PC-3 (cell line): ENCODE data around the gene CSPG4. TPM values are rescaled to one million over a fixed set of nuclear protein-coding genes. Genes with fewer than 3 reads are reported as not detected.

ENCODE experiments used
- ATAC-seq: fragments of 200-7000 bp; cut with Tn5 transposase; 2 replicates; pipeline ENCODE4 v1.9.1; 2020; ENCODE audit warnings: mild to moderate bottlenecking, moderate library complexity
- BruUV-seq: library from RNA; stranded (reverse); fragments of 400-500 nt; replicated peaks from 2 replicates; lab custom pipeline; 2021; lab: Mats Ljungman, UMichigan
- CTCF ChIA-PET: fragments of 300-600 bp; sonication (Branson Sonifier 250); formaldehyde crosslinking; loops from one replicate; lab custom pipeline; 2022; ENCODE audit warnings: antibody characterized with exemption; lab: Charles Lee
- POLR2A ChIA-PET: fragments of 300-600 bp; sonication (Branson Sonifier 250); formaldehyde crosslinking; loops from one replicate; lab custom pipeline; 2022; ENCODE audit warnings: antibody characterized with exemption; ENCODE audit not compliant: unreplicated experiment; lab: Charles Lee
- DNase-seq: peaks from one replicate; pipeline ENCODE4 v3.0.0-alpha.2; 2015
- H2AFZ ChIP-seq: fragments of 300-600 bp; sonication (generic); 2 replicates; pipeline ENCODE4 v1.6.0; 2016; ENCODE audit warnings: antibody characterized with exemption, low read length
- H3F3A ChIP-seq: fragments of 300-600 bp; sonication (generic); one replicate; pipeline ENCODE4 v1.6.0; 2017; ENCODE audit warnings: antibody characterized with exemption, low read length, control low read depth, mild to moderate bottlenecking; ENCODE audit not compliant: unreplicated experiment
- H3K27ac ChIP-seq: fragments of 300-600 bp; sonication (generic); 2 replicates; pipeline ENCODE4 v1.5.1; 2016; ENCODE audit warnings: mild to moderate bottlenecking, low read length
- H3K27me3 ChIP-seq: fragments of 300-600 bp; sonication (generic); 2 replicates; pipeline ENCODE4 v1.6.1; 2016; ENCODE audit warnings: low read length, mixed read lengths
- H3K36me3 ChIP-seq: fragments of 300-600 bp; sonication (generic); 2 replicates; pipeline ENCODE4 v1.6.1; 2016; ENCODE audit warnings: low read depth, mixed run types, low read length, mixed read lengths
- H3K4me1 ChIP-seq: fragments of 300-600 bp; sonication (generic); 2 replicates; pipeline ENCODE4 v1.5.1; 2016; ENCODE audit warnings: low read length; ENCODE audit not compliant: insufficient read depth
- H3K4me2 ChIP-seq: fragments of 300-600 bp; sonication (generic); 2 replicates; pipeline ENCODE4 v1.6.0; 2016; ENCODE audit warnings: low read length
- H3K4me3 ChIP-seq: fragments of 300-600 bp; sonication (generic); 2 replicates; pipeline ENCODE4 v1.5.1; 2016; ENCODE audit warnings: mild to moderate bottlenecking, low read length, mixed read lengths
- H3K79me2 ChIP-seq: fragments of 300-600 bp; sonication (generic); 2 replicates; pipeline ENCODE4 v1.6.1; 2017; ENCODE audit warnings: low read length, mixed read lengths
- H3K9ac ChIP-seq: fragments of 300-600 bp; sonication (generic); 2 replicates; pipeline ENCODE4 v1.6.0; 2016; ENCODE audit warnings: mild to moderate bottlenecking, low read length
- H3K9me2 ChIP-seq: fragments of 300-600 bp; sonication (generic); replicated peaks from 2 replicates; pipeline ENCODE4 v1.6.1; 2016; ENCODE audit warnings: mixed run types, low read length, mixed read lengths
- H3K9me3 ChIP-seq: fragments of 300-600 bp; sonication (generic); 2 replicates; pipeline ENCODE4 v1.6.1; 2016; ENCODE audit warnings: low read length, mixed read lengths
- H4K20me1 ChIP-seq: fragments of 300-600 bp; sonication (generic); 2 replicates; pipeline ENCODE4 v1.6.1; 2016; ENCODE audit warnings: low read length, mixed read lengths
- CTCF ChIP-seq: fragments of 300-600 bp; sonication (generic); conservative IDR thresholded peaks from 2 replicates; pipeline ENCODE4 v1.5.1; 2017; ENCODE audit warnings: antibody characterized with exemption, low read depth, mild to moderate bottlenecking, low read length
- EZH2 ChIP-seq: fragments of 300-600 bp; sonication (generic); IDR thresholded peaks from one replicate; pipeline ENCODE4 v1.6.1; 2017; ENCODE audit warnings: antibody characterized with exemption, mild to moderate bottlenecking, low read length; ENCODE audit not compliant: unreplicated experiment
- EZH2phosphoT487 ChIP-seq: fragments of 300-600 bp; sonication (generic); IDR thresholded peaks from 2 replicates; pipeline ENCODE4 v1.6.1; 2018; ENCODE audit warnings: mild to moderate bottlenecking, antibody characterized with exemption, low read length, borderline replicate concordance
- intact Hi-C: fragments of 100-400 bp; cut with micrococcal nuclease; formaldehyde crosslinking; loops from 2 replicates; pipeline ENCODE4 v1.9.0; 2023
- total RNA-seq: library from RNA; depleted of rRNA; stranded (reverse); fragments of >200 nt; gene quantifications from 2 replicates; pipeline ENCODE4 v1.2.3, GENCODE V29; 2014

CSPG4 gene
- total RNA-seq, 1 experiment from 2014 or later, result 2.0 TPM

GRCh38 chr15:75646944-75647364 is 65.7 kb downstream of the CSPG4 start:
- peak overlapping the region; percentile 97 for H2AFZ ChIP-seq
- POLR2A ChIA-PET, result interaction anchor here (0.6 to 1.2 kb wide), 4 partner anchors 9 to 34 kb away, joined by 3 to 5 read pairs (median 4); partner anchors contain the start of gene SNUPN

GRCh38 chr15:75646112-75646943 is 66.3 kb downstream of the CSPG4 start:
- peak overlapping the region; percentile 93 for H3K4me3 ChIP-seq
- intact Hi-C loops, result loop anchor here (5.0 to 10.0 kb wide), 2 partner anchors 194 to 282 kb away; partner anchors contain the start of genes MAN2C1 and SIN3A
- H3K36me3 ChIP-seq, result no peaks in the 10 kb centered on the region
- ChIA-PET CTCF (no interaction called here), POLR2A (no interaction called here)
- peaks cover 39% of the 10 kb centered on the region for H3K4me1 ChIP-seq
- peak overlapping the region; percentile 83 for H3K4me2 ChIP-seq
- H3F3A ChIP-seq, result no peaks in the 10 kb centered on the region
- H3K9me3 ChIP-seq, result no peaks in the 10 kb centered on the region
- H3K27me3 ChIP-seq, result no peaks in the 10 kb centered on the region
- DNase-seq, result no peak
- 0 out of 2 replicates have a peak overlapping the region, but pooled peaks have one; percentile 64 for H3K27ac ChIP-seq
- H3K9me2 ChIP-seq, result no peaks in the 10 kb centered on the region
- BruUV-seq, result no TSS peak
- peak overlapping the region; percentile 97 for H2AFZ ChIP-seq
- no peak for ATAC-seq
- TF ChIP-seq CTCF, result no peak
- TF ChIP-seq EZH2, result no peak
- H4K20me1 ChIP-seq, result no peaks in the 10 kb centered on the region
- H3K79me2 ChIP-seq, result peaks cover 36% of the 10 kb centered on the region
- H3K9ac ChIP-seq, result peak overlapping the region; percentile 86

More at GRCh38 chr15:75646944-75647364, 65.7 kb downstream of the CSPG4 start:
- Histone ChIP-seq H3K27me3 (no peaks in the 10 kb centered on the region), H3K9me3 (no peaks in the 10 kb centered on the region), H3K9ac (peak overlapping the region; percentile 86), H3K4me3 (peak overlapping the region; percentile 93), H3K9me2 (no peaks in the 10 kb centered on the region), H3K36me3 (no peaks in the 10 kb centered on the region), H3K27ac (peak overlapping the region; percentile 64), H3F3A (no peaks in the 10 kb centered on the region), H3K4me1 (peaks cover 45% of the 10 kb centered on the region), H3K79me2 (peaks cover 42% of the 10 kb centered on the region), H3K4me2 (peak overlapping the region; percentile 83), H4K20me1 (no peaks in the 10 kb centered on the region)
- DNase-seq (peak; percentile 19), ATAC-seq (peak; percentile 16)
- TF ChIP-seq EZH2phosphoT487, result no peak
- no peak for TF ChIP-seq CTCF
- TSS peak; percentile 63 for BruUV-seq
- CTCF ChIA-PET, result interaction anchor here (0.6 to 1.3 kb wide), 2 partner anchors 9 to 962 kb away, joined by 3 to 4 read pairs; no protein-coding TSS in a partner anchor
- intact Hi-C loops, result loop anchor here (5.0 to 10.0 kb wide), 2 partner anchors 195 to 282 kb away; partner anchors contain the start of genes MAN2C1 and SIN3A
